HepG2 (cell line): ENCODE data around the gene CD72. TPM values are rescaled to one million over a fixed set of nuclear protein-coding genes. Genes with fewer than 3 reads are reported as not detected.

Source experiments
- ARID4A ChIP-seq: sonication (generic); formaldehyde crosslinking; IDR thresholded peaks from 2 replicates; pipeline ENCODE4 v1.5.0; 2020; ENCODE audit warnings: mild to moderate bottlenecking, missing genetic modification reagents, borderline replicate concordance
- CREM ChIP-seq, 2 experiments: sonication (generic) in 1 of 2; formaldehyde crosslinking in 1 of 2; IDR thresholded peaks; 2 replicates each; pipeline versions ENCODE4 v1.4.0 to v1.6.1; 2016 to 2020; ENCODE audit warnings: antibody characterized with exemption in 1 of 2, mild to moderate bottlenecking in 1 of 2, missing genetic modification reagents in 1 of 2
- DMAP1 ChIP-seq: IDR thresholded peaks from 2 replicates; pipeline ENCODE4 v1.6.1; 2016
- DR1 ChIP-seq: sonication (generic); formaldehyde crosslinking; IDR thresholded peaks from 2 replicates; pipeline ENCODE4 v1.8.0; 2021; ENCODE audit warnings: mild to moderate bottlenecking, missing genetic modification reagents, inconsistent platforms
- ELF1 ChIP-seq: sonication (generic); formaldehyde crosslinking; IDR thresholded peaks from 2 replicates; pipeline ENCODE4 v1.4.0; 2020; ENCODE audit warnings: missing genetic modification reagents
- FOXP4 ChIP-seq: sonication (generic); formaldehyde crosslinking; IDR thresholded peaks from 2 replicates; pipeline ENCODE4 v1.4.0; 2020; ENCODE audit warnings: missing genetic modification reagents
- GPN1 ChIP-seq: sonication (generic); formaldehyde crosslinking; IDR thresholded peaks from 2 replicates; pipeline ENCODE4 v1.5.1; 2020; ENCODE audit warnings: missing genetic modification reagents, borderline replicate concordance
- HMG20B ChIP-seq: conservative IDR thresholded peaks from 2 replicates; pipeline ENCODE4 v1.6.1; 2016; ENCODE audit warnings: missing genetic modification reagents, missing compliant biosample characterization
- HNRNPK ChIP-seq: fragments of 200-400 bp; formaldehyde crosslinking; IDR thresholded peaks from 2 replicates; pipeline ENCODE4 v1.6.1; 2018; ENCODE audit warnings: low read length, low read depth, moderate library complexity, mild to moderate bottlenecking; ENCODE audit not compliant: poor library complexity, severe bottlenecking
- MZF1 ChIP-seq: sonication (generic); formaldehyde crosslinking; IDR thresholded peaks from 2 replicates; pipeline ENCODE4 v1.8.1; 2023; ENCODE audit warnings: mild to moderate bottlenecking, missing genetic modification reagents, borderline replicate concordance
- NR2C2 ChIP-seq: sonication (generic); formaldehyde crosslinking; IDR thresholded peaks from 2 replicates; pipeline ENCODE4 v1.4.0; 2020; ENCODE audit warnings: missing genetic modification reagents, mild to moderate bottlenecking, moderate library complexity, borderline replicate concordance
- NR2F6 ChIP-seq, 2 experiments: IDR thresholded peaks; 2 replicates each; pipeline ENCODE4 v1.6.1; 2016; ENCODE audit warnings: antibody characterized with exemption in 1 of 2, mild to moderate bottlenecking in 1 of 2
- SP5 ChIP-seq: IDR thresholded peaks from 2 replicates; pipeline ENCODE4 v1.6.1; 2016; ENCODE audit warnings: low read depth, borderline replicate concordance
- ZFP1 ChIP-seq: IDR thresholded peaks from 2 replicates; pipeline ENCODE4 v1.6.1; 2016
- ZNF350 ChIP-seq: sonication (generic); formaldehyde crosslinking; IDR thresholded peaks from 2 replicates; pipeline ENCODE4 v1.4.0; 2020; ENCODE audit warnings: mild to moderate bottlenecking, low read depth, missing genetic modification reagents, borderline replicate concordance
- ZNF703 ChIP-seq: sonication (generic); formaldehyde crosslinking; IDR thresholded peaks from 2 replicates; pipeline ENCODE4 v1.5.1; 2020; ENCODE audit warnings: missing genetic modification reagents, mild to moderate bottlenecking, moderate library complexity, borderline replicate concordance
- ZNF772 ChIP-seq: sonication (generic); formaldehyde crosslinking; IDR thresholded peaks from 2 replicates; pipeline ENCODE4 v1.5.0; 2020; ENCODE audit warnings: mild to moderate bottlenecking, missing genetic modification reagents
- polyA plus RNA-seq, 8 experiments: library from polyadenylated mRNA; depleted of rRNA in 3 of 8; stranded (reverse) in 7 of 8; unstranded in 1 of 8; fragments of >200 nt; fragmentation: Illumina TruSeq in 4 of 8; extraction: Trizol in 4 of 8; gene quantifications; 2 replicates each; pipeline versions ENCODE4 v1.2.1 to v1.2.3, GENCODE V29; 2011 to 2016; ENCODE audit warnings: low read depth in 4 of 8, missing spikeins in 1 of 8, mixed read lengths in 1 of 8; ENCODE audit not compliant: insufficient read depth in 1 of 8
- total RNA-seq, 5 experiments: library from RNA; depleted of rRNA; stranded (reverse); fragments of >200 nt; fragmentation: Illumina TruSeq; extraction: Trizol; gene quantifications; 2 replicates each; pipeline ENCODE4 v1.2.3, GENCODE V29; 2016; ENCODE audit warnings: low read depth in 1 of 5
- TF ChIP-seq, protein P1 (sequence below): sonication (generic); formaldehyde crosslinking; IDR thresholded peaks from 2 replicates; pipeline ENCODE4 v1.4.0; 2020; ENCODE audit warnings: low read depth, mild to moderate bottlenecking, missing genetic modification reagents

The CD72 gene
- total and polyA plus RNA-seq, 2 of the 13 experiments (the other 11 are each of a cell fraction or from before 2014, with no cell fraction given) = 0.18 to 1.1 TPM

DNA sequence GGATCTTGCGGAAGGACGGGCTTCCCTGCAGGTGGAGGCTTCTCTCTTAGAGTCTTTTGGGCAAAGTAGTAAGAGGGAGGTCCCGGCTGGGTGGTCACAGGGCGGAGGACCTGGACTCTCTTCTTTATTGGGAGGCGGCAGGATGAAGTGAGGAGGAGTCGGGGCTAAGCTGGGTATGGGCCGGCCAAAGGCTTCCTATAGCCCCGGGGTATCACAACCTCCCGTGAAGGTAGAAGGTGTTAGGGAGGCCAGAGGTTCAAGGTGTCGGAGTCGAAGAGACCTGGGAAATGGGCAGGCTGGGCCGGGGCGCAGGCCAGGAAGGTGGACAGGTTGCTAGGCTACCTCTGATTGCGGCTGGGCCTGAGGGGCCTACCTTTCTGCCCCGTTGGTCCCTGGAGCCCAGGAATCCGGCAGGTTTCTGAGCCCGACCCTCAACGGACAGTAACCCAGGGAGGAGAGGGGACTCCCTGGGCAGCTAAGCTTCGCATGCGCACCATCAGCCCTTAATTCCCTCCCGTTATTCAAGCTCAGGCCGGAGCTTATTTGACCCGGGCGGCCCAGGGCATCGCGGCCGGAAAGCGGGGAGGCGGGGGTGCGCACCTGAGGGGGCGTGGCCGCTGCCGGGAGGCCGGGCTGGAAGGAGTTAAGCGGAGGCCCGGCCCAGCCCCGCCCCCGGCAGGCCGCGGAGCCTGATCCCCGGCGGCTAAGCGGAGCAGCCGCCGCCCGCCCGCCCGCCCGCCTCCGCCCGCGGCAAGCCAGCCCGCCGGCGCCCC, 13.4 kb downstream of the CD72 start, which contains the start of gene TESK1 (continued):
- TF ChIP-seq HNRNPK = no peak
- no peak for TF ChIP-seq MZF1 (CRISPR knock-in tag)
- TF ChIP-seq, protein P1, sequence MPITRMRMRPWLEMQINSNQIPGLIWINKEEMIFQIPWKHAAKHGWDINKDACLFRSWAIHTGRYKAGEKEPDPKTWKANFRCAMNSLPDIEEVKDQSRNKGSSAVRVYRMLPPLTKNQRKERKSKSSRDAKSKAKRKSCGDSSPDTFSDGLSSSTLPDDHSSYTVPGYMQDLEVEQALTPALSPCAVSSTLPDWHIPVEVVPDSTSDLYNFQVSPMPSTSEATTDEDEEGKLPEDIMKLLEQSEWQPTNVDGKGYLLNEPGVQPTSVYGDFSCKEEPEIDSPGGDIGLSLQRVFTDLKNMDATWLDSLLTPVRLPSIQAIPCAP (CRISPR knock-in tag) = no peak
- 0 out of 2 replicates have a peak, but pooled peaks have one; percentile 19 for TF ChIP-seq ELF1 (CRISPR knock-in tag)
- TF ChIP-seq ZNF703 (CRISPR knock-in tag) = no peak
- TF ChIP-seq FOXP4 = 0 out of 2 replicates have a peak, but pooled peaks have one; percentile 30
- no peak for TF ChIP-seq DMAP1 (CRISPR knock-in tag)
- TF ChIP-seq NR2F6 (IDR thresholded peaks at IDR 0.05) = no peak
- TF ChIP-seq NR2F6 (CRISPR knock-in tag; IDR thresholded peaks at IDR 0.05) = 0 out of 2 replicates have a peak, but pooled peaks have one; percentile 28
- no peak for TF ChIP-seq ZFP1 (CRISPR knock-in tag)
- peak; percentile 82 for TF ChIP-seq SP5
- no peak for TF ChIP-seq DR1 (CRISPR knock-in tag)
- TF ChIP-seq HMG20B (CRISPR knock-in tag) = no peak
- no peak for TF ChIP-seq NR2C2 (CRISPR knock-in tag)
- peak; percentile 46; the same call in 1 of the 2 replicates for TF ChIP-seq ZNF772 (CRISPR knock-in tag)
- no peak for TF ChIP-seq GPN1
- TF ChIP-seq CREM (IDR thresholded peaks at IDR 0.05) = no peak
- no peak for TF ChIP-seq CREM (CRISPR knock-in tag; IDR thresholded peaks at IDR 0.05)
- TF ChIP-seq ARID4A (CRISPR knock-in tag) = peak; percentile 34; the same call in 1 of the 2 replicates
- no peak for TF ChIP-seq ZNF350
